Gastroesophageal sphincter (tissue), 3 donors: ENCODE measurements around the gene FLYWCH2.

Experiments
- CTCF ChIP-seq, 4 experiments: fragments of 200-600 bp in 2 of 4; fragments of 450-650 bp in 2 of 4; sonication (generic) in 1 of 4; IDR thresholded peaks; one replicate each; pipeline ENCODE4 v1.5.1; 2017 to 2019; ENCODE audit warnings: antibody characterized with exemption in 4 of 4, mild to moderate bottlenecking in 2 of 4, moderate library complexity in 2 of 4
- EP300 ChIP-seq: sonication (generic); formaldehyde crosslinking; IDR thresholded peaks from one replicate; pipeline ENCODE4 v1.6.1; 2017; ENCODE audit warnings: antibody characterized with exemption, mild to moderate bottlenecking

DNA sequence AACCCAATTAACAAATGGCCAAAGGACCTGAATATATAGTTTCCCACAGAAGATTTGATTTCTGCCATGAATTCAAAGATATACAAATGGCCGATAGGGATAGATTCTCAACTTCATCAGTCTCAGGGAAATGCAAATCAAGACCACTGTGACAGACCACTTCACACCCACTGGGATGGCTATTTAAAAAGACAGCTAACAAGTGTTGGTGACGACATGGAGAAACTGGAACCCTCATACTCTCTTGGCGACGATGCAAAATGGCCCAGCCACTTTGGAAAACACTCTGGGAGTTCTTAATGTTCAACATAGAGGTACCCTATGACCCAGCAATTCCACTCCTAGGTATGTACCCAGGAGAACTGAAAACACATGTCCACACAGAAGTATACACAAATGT lies 63.6 kb downstream of the FLYWCH2 start:
- TF ChIP-seq CTCF (IDR thresholded peaks at IDR 0.05) = no peak
- no peak for TF ChIP-seq EP300
